DND-41 (cell line): Measurements from ENCODE around the gene HSPA1L.
"Not testable (repeated sequence)": the region's sequence is repeated elsewhere in the genome, so short reads cannot be mapped to it uniquely, and the experiment has no call there.

Experiments used
- ATAC-seq: fragments of 200-7000 bp; cut with Tn5 transposase; 3 replicates; pipeline ENCODE4 v1.9.1; 2021; ENCODE audit warnings: low read depth; ENCODE audit not compliant: insufficient read depth
- DNase-seq: peaks from one replicate; pipeline ENCODE4 v3.0.0-alpha.2; 2020
- H2AFZ ChIP-seq: 2 replicates; pipeline ENCODE4 v1.6.0; 2012; ENCODE audit warnings: low read depth, low read length
- H3K27ac ChIP-seq: 2 replicates; pipeline ENCODE4 v1.5.1; 2012; ENCODE audit warnings: low read length, inconsistent platforms
- H3K27me3 ChIP-seq: fragments of 200-600 bp; sonication (generic); 2 replicates; pipeline ENCODE4 v1.6.0; 2012; ENCODE audit warnings: low read length, mild to moderate bottlenecking, inconsistent platforms; ENCODE audit not compliant: insufficient read depth, poor library complexity
- H3K36me3 ChIP-seq: 2 replicates; pipeline ENCODE4 v1.5.1; 2012; ENCODE audit warnings: low read length, inconsistent platforms; ENCODE audit not compliant: insufficient read depth
- H3K4me1 ChIP-seq: 2 replicates; pipeline ENCODE4 v1.5.1; 2012; ENCODE audit warnings: mild to moderate bottlenecking, low read length; ENCODE audit not compliant: insufficient read depth
- H3K4me2 ChIP-seq: 2 replicates; pipeline ENCODE4 v1.6.0; 2012; ENCODE audit warnings: mild to moderate bottlenecking, moderate library complexity, low read length, inconsistent platforms; ENCODE audit not compliant: insufficient read depth
- H3K4me3 ChIP-seq, 2 experiments: fragments of 200-600 bp in 1 of 2; shearing (Covaris generic) in 1 of 2; 2 replicates each; pipeline ENCODE4 v1.5.1; 2012 to 2016; ENCODE audit warnings: inconsistent platforms in 2 of 2, low read length in 2 of 2, mild to moderate bottlenecking in 2 of 2, low read depth in 1 of 2, moderate library complexity in 1 of 2
- H3K79me2 ChIP-seq: 2 replicates; pipeline ENCODE4 v1.6.0; 2012; ENCODE audit warnings: low read length, inconsistent platforms; ENCODE audit not compliant: insufficient read depth
- H3K9ac ChIP-seq: 2 replicates; pipeline ENCODE4 v1.6.0; 2012; ENCODE audit warnings: low read depth, mild to moderate bottlenecking, inconsistent platforms, low read length, moderate library complexity
- H3K9me3 ChIP-seq: 2 replicates; pipeline ENCODE4 v1.5.1; 2012; ENCODE audit warnings: low read length, moderate library complexity, mild to moderate bottlenecking, inconsistent platforms; ENCODE audit not compliant: insufficient read depth, severe bottlenecking
- H4K20me1 ChIP-seq: 2 replicates; pipeline ENCODE4 v1.6.0; 2012; ENCODE audit warnings: low read length; ENCODE audit not compliant: insufficient read depth
- EZH2 ChIP-seq: IDR thresholded peaks from 3 replicates; pipeline ENCODE4 v1.6.1; 2012; ENCODE audit warnings: borderline replicate concordance, low read depth, mild to moderate bottlenecking, moderate library complexity, low read length, inconsistent platforms; ENCODE audit not compliant: severe bottlenecking
- TF ChIP-seq, protein P1 (sequence below): IDR thresholded peaks from 2 replicates; pipeline ENCODE4 v1.5.1; 2012; ENCODE audit warnings: borderline replicate concordance, low read length, moderate library complexity, mild to moderate bottlenecking; ENCODE audit not compliant: poor library complexity, severe bottlenecking; ENCODE audit errors: extremely low read depth

HSPA1L gene

GRCh38 chr6:31844507-31844906 lies 29.4 kb upstream of the HSPA1L start:
- Histone ChIP-seq H3K9me3 (no peaks in the 10 kb centered on the region), H4K20me1 (peaks cover under 1% of the 10 kb centered on the region; the same call in 1 of the 2 replicates), H3K27ac (no peak overlapping the region), H3K36me3 (peaks cover 10% of the 10 kb centered on the region), H3K79me2 (peaks cover under 1% of the 10 kb centered on the region; the same call in 1 of the 2 replicates), H3K27me3 (no peaks in the 10 kb centered on the region), H3K4me1 (no peaks in the 10 kb centered on the region), H2AFZ (no peak overlapping the region), H3K4me3 (no peak overlapping the region), H3K9ac (no peak overlapping the region), H3K4me2 (no peak overlapping the region)
- no peak for TF ChIP-seq EZH2
- TF ChIP-seq, protein P1, sequence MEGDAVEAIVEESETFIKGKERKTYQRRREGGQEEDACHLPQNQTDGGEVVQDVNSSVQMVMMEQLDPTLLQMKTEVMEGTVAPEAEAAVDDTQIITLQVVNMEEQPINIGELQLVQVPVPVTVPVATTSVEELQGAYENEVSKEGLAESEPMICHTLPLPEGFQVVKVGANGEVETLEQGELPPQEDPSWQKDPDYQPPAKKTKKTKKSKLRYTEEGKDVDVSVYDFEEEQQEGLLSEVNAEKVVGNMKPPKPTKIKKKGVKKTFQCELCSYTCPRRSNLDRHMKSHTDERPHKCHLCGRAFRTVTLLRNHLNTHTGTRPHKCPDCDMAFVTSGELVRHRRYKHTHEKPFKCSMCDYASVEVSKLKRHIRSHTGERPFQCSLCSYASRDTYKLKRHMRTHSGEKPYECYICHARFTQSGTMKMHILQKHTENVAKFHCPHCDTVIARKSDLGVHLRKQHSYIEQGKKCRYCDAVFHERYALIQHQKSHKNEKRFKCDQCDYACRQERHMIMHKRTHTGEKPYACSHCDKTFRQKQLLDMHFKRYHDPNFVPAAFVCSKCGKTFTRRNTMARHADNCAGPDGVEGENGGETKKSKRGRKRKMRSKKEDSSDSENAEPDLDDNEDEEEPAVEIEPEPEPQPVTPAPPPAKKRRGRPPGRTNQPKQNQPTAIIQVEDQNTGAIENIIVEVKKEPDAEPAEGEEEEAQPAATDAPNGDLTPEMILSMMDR = no peak
- ATAC-seq = no peak
- no peak for DNase-seq

GRCh38 chr6:31842053-31842452 lies 27.0 kb upstream of the HSPA1L start:
- Histone ChIP-seq H4K20me1 (peaks cover 24% of the 10 kb centered on the region), H3K27ac (no peak overlapping the region), H3K4me3 (no peak overlapping the region), H3K9me3 (no peaks in the 10 kb centered on the region), H2AFZ (no peak overlapping the region), H3K27me3 (no peaks in the 10 kb centered on the region), H3K36me3 (peaks cover 35% of the 10 kb centered on the region), H3K4me1 (peaks cover 20% of the 10 kb centered on the region), H3K79me2 (peaks cover 24% of the 10 kb centered on the region), H3K4me2 (no peak overlapping the region), H3K9ac (no peak overlapping the region)
- DNase-seq (no peak), ATAC-seq (peak; percentile 20; the same call in 2 of the 3 replicates)
- no peak for TF ChIP-seq EZH2
- TF ChIP-seq, protein P1 = no peak

DNA sequence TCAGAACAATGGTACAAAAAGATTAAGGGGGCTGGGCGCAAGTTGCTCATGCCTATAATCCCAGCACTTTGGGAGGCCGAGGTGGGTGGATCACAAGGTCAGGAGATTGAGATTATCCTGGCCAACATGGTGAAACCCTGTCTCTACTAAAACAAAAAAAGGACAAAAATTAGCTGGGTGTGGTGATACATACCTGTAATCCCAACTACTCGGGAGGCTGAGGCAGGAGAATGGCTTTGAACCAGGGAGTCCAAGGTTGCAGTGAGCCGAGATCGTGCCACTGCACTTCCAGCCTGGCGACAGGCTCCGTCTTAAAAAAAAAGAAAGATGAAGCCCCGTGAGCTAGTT lies 24.7 kb upstream of the HSPA1L start:
- not testable (repeated sequence) for H3K4me2 ChIP-seq, DNase-seq, H3K27ac ChIP-seq, H3K9ac ChIP-seq, H3K9me3 ChIP-seq, H3K4me3 ChIP-seq, ATAC-seq, H2AFZ ChIP-seq, H3K27me3 ChIP-seq
- Histone ChIP-seq H3K4me1 (peaks cover 33% of the 10 kb centered on the region), H3K36me3 (peaks cover 53% of the 10 kb centered on the region), H4K20me1 (peaks cover 40% of the 10 kb centered on the region), H3K79me2 (peaks cover 47% of the 10 kb centered on the region)

GRCh38 chr6:31838968-31839367 lies 23.9 kb upstream of the HSPA1L start:
- Histone ChIP-seq H4K20me1 (peaks cover 40% of the 10 kb centered on the region), H2AFZ (no peak overlapping the region), H3K27me3 (no peaks in the 10 kb centered on the region), H3K27ac (no peak overlapping the region), H3K36me3 (peaks cover 53% of the 10 kb centered on the region), H3K9me3 (no peaks in the 10 kb centered on the region), H3K79me2 (peaks cover 55% of the 10 kb centered on the region), H3K4me2 (peak overlapping the region; percentile 88; the same call in 1 of the 2 replicates), H3K4me1 (peaks cover 37% of the 10 kb centered on the region), H3K4me3 (no peak overlapping the region), H3K9ac (no peak overlapping the region)
- TF ChIP-seq, protein P1 = no peak
- no peak for TF ChIP-seq EZH2
- ATAC-seq (no peak), DNase-seq (no peak)

- H3K4me3 ChIP-seq = peak overlapping the region in 1 of 2 experiments; percentile 86; a peak in 3 of 4 replicates
- peak overlapping the region; percentile 81 for H3K9ac ChIP-seq
- H3K4me1 ChIP-seq = peaks cover 45% of the 10 kb centered on the region
- DNase-seq, H3K27me3 ChIP-seq, H3K9me3 ChIP-seq, H2AFZ ChIP-seq, H3K27ac ChIP-seq, ATAC-seq: not testable (repeated sequence)
- peaks cover 40% of the 10 kb centered on the region for H4K20me1 ChIP-seq
- H3K4me2 ChIP-seq = peak overlapping the region; percentile 88; the same call in 1 of the 2 replicates
- peaks cover 60% of the 10 kb centered on the region for H3K79me2 ChIP-seq
- peaks cover 53% of the 10 kb centered on the region for H3K36me3 ChIP-seq
Observed at GRCh38 chr6:31838114-31838553, 23.1 kb upstream of the HSPA1L start.
